ENCODE data around the gene ZFP3. TPM values are rescaled to one million over a fixed set of nuclear protein-coding genes. Genes with fewer than 3 reads are reported as not detected.
"Not testable (repeated sequence)": the region's sequence is repeated elsewhere in the genome, so short reads cannot be mapped to it uniquely, and the experiment has no call there.

ZFP3 gene
- total and polyA plus RNA-seq, 2 experiments from 2014 or later = 1.5 to 1.8 TPM

DNA sequence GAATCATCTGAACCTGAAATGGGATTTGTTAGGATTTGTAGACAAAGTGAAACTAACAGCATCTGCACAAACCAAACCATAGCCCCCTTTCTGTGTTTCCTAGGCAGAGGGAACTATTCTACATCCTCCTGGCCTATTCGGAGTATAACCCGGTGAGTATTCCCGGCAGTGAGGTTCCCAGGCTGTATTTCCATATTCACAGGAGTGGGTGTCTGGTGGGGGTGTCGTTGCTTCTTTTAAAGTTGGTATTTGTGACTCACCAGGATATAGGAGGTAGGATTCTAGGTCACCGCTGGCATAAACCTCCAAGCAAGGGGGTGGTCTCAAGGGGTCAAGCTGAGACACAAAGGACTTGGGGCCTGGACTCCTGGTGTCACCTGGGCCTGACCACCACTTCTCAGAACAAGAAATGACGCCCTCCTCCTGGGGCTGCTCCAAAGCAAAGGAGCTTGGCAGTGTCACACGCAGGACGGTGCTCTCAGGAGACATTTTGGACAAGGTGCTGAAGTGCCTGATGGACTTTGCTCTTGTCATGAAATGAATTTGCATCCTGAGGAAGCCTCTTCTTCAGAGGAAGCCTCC, 57.0 kb downstream of the ZFP3 start:
- H3K79me2 ChIP-seq (ENCODE audit: insufficient read depth); H3K4me3 ChIP-seq; H3K4me1 ChIP-seq (ENCODE audit: insufficient read depth); H3K27ac ChIP-seq; H3K9me3 ChIP-seq (ENCODE audit: low read depth); H3K27me3 ChIP-seq (replicated peaks; ENCODE audit: insufficient read depth); H4K20me1 ChIP-seq (ENCODE audit: insufficient read depth); H3K9ac ChIP-seq; DNase-seq; H3K36me3 ChIP-seq (ENCODE audit: low read depth); H3K9me2 ChIP-seq (ENCODE audit: insufficient read depth); H2AFZ ChIP-seq; in situ Hi-C loops (cut with MboI); H3F3A ChIP-seq (ENCODE audit: insufficient read depth); H3K4me2 ChIP-seq (ENCODE audit: unreplicated experiment): not testable (repeated sequence)
- 60 to 68% methylated on average over 8 of the region's 8 CpGs for WGBS, 2 experiments (ENCODE audit: low coverage in 1 of 2, low lambda C conversion rate in 2 of 2, missing lambda C conversion rate in 2 of 2)

DNA sequence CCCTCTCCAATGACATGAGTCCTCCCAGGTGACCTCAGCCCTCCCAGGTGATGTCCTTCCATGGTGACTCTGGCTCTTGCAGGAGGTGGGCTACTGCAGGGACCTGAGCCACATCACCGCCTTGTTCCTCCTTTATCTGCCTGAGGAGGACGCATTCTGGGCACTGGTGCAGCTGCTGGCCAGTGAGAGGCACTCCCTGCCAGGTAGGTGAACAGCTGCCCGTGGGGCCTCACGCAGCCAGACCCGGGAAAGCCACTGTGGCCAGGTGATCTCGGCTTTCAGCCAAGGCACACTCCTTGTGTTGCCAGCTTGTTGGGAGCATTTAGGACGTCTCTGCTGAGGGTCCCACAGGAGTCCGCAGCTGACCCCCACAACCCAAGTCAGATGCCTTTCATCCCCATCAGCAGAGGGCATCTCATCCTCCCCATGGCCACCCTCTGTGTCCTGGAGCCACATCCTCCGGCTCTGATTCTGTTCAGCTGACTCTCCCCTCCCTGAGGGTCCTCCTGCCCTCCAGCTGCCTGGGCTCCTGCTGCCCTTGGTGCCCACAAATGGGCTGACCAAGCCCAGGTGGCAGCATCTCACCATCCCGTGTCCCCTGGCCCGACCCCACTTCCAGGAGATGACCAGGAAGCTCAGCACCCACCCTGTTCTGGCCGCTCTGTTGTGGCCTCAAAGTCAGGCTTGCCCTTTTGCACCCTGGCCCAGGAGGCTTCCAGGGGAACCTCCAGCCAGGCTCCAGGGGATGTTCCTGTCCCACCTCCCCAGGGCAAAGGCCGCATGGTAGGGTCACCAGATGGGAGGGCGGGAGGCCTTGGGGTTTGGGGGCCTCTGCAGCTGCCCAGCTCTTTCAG, 57.7 kb downstream of the ZFP3 start:
- H3K4me2 ChIP-seq (ENCODE audit: unreplicated experiment) = no peak overlapping the region
- no peaks in the 10 kb centered on the region for H3K36me3 ChIP-seq (ENCODE audit: low read depth)
- H3K27me3 ChIP-seq (replicated peaks; ENCODE audit: insufficient read depth) = no peaks in the 10 kb centered on the region
- no peaks in the 10 kb centered on the region for H3K9me3 ChIP-seq (ENCODE audit: low read depth)
- TF ChIP-seq EZH2 (IDR thresholded peaks at IDR 0.05; ENCODE audit: insufficient read depth, poor library complexity, severe bottlenecking) (no peak), EZH2phosphoT487 (IDR thresholded peaks at IDR 0.05; ENCODE audit: insufficient read depth, low read depth) (no peak)
- DNase-seq = no peak
- no peak overlapping the region for H2AFZ ChIP-seq
- in situ Hi-C loops (cut with MboI) = no loop called here
- H4K20me1 ChIP-seq (ENCODE audit: insufficient read depth) = no peaks in the 10 kb centered on the region
- H3K9me2 ChIP-seq (ENCODE audit: insufficient read depth) = no peaks in the 10 kb centered on the region
- no peaks in the 10 kb centered on the region for H3K4me1 ChIP-seq (ENCODE audit: insufficient read depth)
- no peak overlapping the region for H3K9ac ChIP-seq
- H3K79me2 ChIP-seq (ENCODE audit: insufficient read depth) = no peaks in the 10 kb centered on the region
- 63 to 66% methylated on average over 13 to 14 of the region's 14 CpGs for WGBS, 2 experiments (ENCODE audit: low coverage in 1 of 2, low lambda C conversion rate in 2 of 2, missing lambda C conversion rate in 2 of 2)
- no peaks in the 10 kb centered on the region for H3F3A ChIP-seq (ENCODE audit: insufficient read depth)
- no peak overlapping the region for H3K4me3 ChIP-seq
- no peak overlapping the region for H3K27ac ChIP-seq

GRCh38 chr17:5136580-5137412, 58.5 kb downstream of the ZFP3 start:
- H3K27me3 ChIP-seq (replicated peaks; ENCODE audit: insufficient read depth); DNase-seq; H3K4me3 ChIP-seq; H4K20me1 ChIP-seq (ENCODE audit: insufficient read depth); in situ Hi-C loops (cut with MboI); H3K9me3 ChIP-seq (ENCODE audit: low read depth); H3K9me2 ChIP-seq (ENCODE audit: insufficient read depth); H3F3A ChIP-seq (ENCODE audit: insufficient read depth); H2AFZ ChIP-seq; H3K4me2 ChIP-seq (ENCODE audit: unreplicated experiment); H3K4me1 ChIP-seq (ENCODE audit: insufficient read depth); H3K79me2 ChIP-seq (ENCODE audit: insufficient read depth); H3K27ac ChIP-seq; H3K36me3 ChIP-seq (ENCODE audit: low read depth); H3K9ac ChIP-seq: not testable (repeated sequence)
- WGBS, 2 experiments (ENCODE audit: low coverage in 1 of 2, low lambda C conversion rate in 2 of 2, missing lambda C conversion rate in 2 of 2) = 65 to 68% methylated on average over 11 to 14 of the region's 14 CpGs

GRCh38 chr17:5137511-5138197, 59.4 kb downstream of the ZFP3 start:
- H3K9me2 ChIP-seq (ENCODE audit: insufficient read depth); H3K4me1 ChIP-seq (ENCODE audit: insufficient read depth); H3K36me3 ChIP-seq (ENCODE audit: low read depth); in situ Hi-C loops (cut with MboI); H4K20me1 ChIP-seq (ENCODE audit: insufficient read depth); H3K4me2 ChIP-seq (ENCODE audit: unreplicated experiment); H2AFZ ChIP-seq; H3K9ac ChIP-seq; H3K9me3 ChIP-seq (ENCODE audit: low read depth); H3F3A ChIP-seq (ENCODE audit: insufficient read depth); H3K4me3 ChIP-seq; H3K79me2 ChIP-seq (ENCODE audit: insufficient read depth); DNase-seq; H3K27ac ChIP-seq; H3K27me3 ChIP-seq (replicated peaks; ENCODE audit: insufficient read depth): not testable (repeated sequence)
- 70 to 74% methylated on average over 15 of the region's 15 CpGs for WGBS, 2 experiments (ENCODE audit: low coverage in 1 of 2, low lambda C conversion rate in 2 of 2, missing lambda C conversion rate in 2 of 2)

- H3K4me1 ChIP-seq (ENCODE audit: insufficient read depth); H3K9me3 ChIP-seq (ENCODE audit: low read depth); H4K20me1 ChIP-seq (ENCODE audit: insufficient read depth); H3K27ac ChIP-seq; in situ Hi-C loops (cut with MboI); DNase-seq; H3K4me2 ChIP-seq (ENCODE audit: unreplicated experiment); H3K9me2 ChIP-seq (ENCODE audit: insufficient read depth); H3K36me3 ChIP-seq (ENCODE audit: low read depth); H3K79me2 ChIP-seq (ENCODE audit: insufficient read depth); H3K27me3 ChIP-seq (replicated peaks; ENCODE audit: insufficient read depth); H3K4me3 ChIP-seq; H3F3A ChIP-seq (ENCODE audit: insufficient read depth); H2AFZ ChIP-seq; H3K9ac ChIP-seq: not testable (repeated sequence)
- 75 to 86% methylated on average over 7 to 9 of the region's 9 CpGs for WGBS, 2 experiments (ENCODE audit: low coverage in 1 of 2, low lambda C conversion rate in 2 of 2, missing lambda C conversion rate in 2 of 2)
Measured at GRCh38 chr17:5138198-5138544, 59.9 kb downstream of the ZFP3 start.
